Fibroblast of pulmonary artery (primary cell): ENCODE results near the gene ARHGEF11.

Experiments used
- DNase-seq: peaks from one replicate; pipeline ENCODE4 v3.0.0-alpha.2; 2010; ENCODE audit warnings: low read depth
- H3K4me3 ChIP-seq: replicated peaks from 2 replicates; pipeline ENCODE4 v1.5.1; 2011; ENCODE audit warnings: low read depth, mild to moderate bottlenecking, control low read depth, low read length, moderate library complexity
- CTCF ChIP-seq: IDR thresholded peaks from 2 replicates; pipeline ENCODE4 v1.5.1; 2011; ENCODE audit warnings: mild to moderate bottlenecking, control low read depth, low read length, inconsistent platforms; ENCODE audit errors: missing control alignments

Gene ARHGEF11

GRCh38 chr1:156936721-156937220 is 108.8 kb downstream of the ARHGEF11 start:
- no peak for TF ChIP-seq CTCF
- H3K4me3 ChIP-seq = no peak overlapping the region
- DNase-seq = no peak

GRCh38 chr1:156936191-156936590 is 109.4 kb downstream of the ARHGEF11 start:
- no peak for TF ChIP-seq CTCF
- no peak for DNase-seq
- H3K4me3 ChIP-seq = no peak overlapping the region

GRCh38 chr1:156935505-156936128 is 109.9 kb downstream of the ARHGEF11 start:
- DNase-seq = no peak
- H3K4me3 ChIP-seq = no peak overlapping the region
- no peak for TF ChIP-seq CTCF

DNA sequence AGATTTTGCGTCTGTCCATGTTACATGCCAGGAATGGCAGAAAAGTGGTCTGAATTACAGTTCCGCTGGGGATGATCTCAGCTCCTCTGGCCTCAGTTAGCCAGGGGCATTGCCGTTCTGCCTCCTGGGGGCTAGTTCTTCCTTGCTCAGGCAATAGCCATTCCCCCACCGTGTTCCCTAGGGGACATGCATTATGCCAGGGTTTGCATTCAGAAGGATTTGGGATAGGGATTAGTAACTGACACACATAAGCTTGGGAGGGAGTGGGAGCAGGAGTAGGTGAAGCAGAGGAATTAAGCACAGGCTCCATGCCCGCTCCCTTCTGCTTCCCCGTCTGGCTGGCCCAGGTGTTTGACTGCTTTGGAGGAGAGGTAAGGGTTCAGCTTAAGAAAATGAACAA is 112.4 kb downstream of the ARHGEF11 start:
- no peak overlapping the region for H3K4me3 ChIP-seq
- DNase-seq = no peak
- no peak for TF ChIP-seq CTCF

GRCh38 chr1:156931974-156932710 is 113.4 kb downstream of the ARHGEF11 start:
- DNase-seq = no peak
- TF ChIP-seq CTCF = no peak
- no peak overlapping the region for H3K4me3 ChIP-seq

- TF ChIP-seq CTCF = no peak
- H3K4me3 ChIP-seq = no peak overlapping the region
- no peak for DNase-seq
These were observed 114.2 kb downstream of the ARHGEF11 start for GRCh38 chr1:156931211-156931952.
